C4-2B (cell line): Measurements from ENCODE around the gene AIP.

Experiments
- ZFX ChIP-seq: fragments of 450-650 bp; IDR thresholded peaks from 2 replicates; pipeline ENCODE4 v1.6.1; 2017
- TF ChIP-seq, protein P1 (sequence below): fragments of 450-650 bp; conservative IDR thresholded peaks from 2 replicates; pipeline ENCODE4 v1.5.1; 2017; ENCODE audit warnings: mild to moderate bottlenecking

- TF ChIP-seq, protein P1, sequence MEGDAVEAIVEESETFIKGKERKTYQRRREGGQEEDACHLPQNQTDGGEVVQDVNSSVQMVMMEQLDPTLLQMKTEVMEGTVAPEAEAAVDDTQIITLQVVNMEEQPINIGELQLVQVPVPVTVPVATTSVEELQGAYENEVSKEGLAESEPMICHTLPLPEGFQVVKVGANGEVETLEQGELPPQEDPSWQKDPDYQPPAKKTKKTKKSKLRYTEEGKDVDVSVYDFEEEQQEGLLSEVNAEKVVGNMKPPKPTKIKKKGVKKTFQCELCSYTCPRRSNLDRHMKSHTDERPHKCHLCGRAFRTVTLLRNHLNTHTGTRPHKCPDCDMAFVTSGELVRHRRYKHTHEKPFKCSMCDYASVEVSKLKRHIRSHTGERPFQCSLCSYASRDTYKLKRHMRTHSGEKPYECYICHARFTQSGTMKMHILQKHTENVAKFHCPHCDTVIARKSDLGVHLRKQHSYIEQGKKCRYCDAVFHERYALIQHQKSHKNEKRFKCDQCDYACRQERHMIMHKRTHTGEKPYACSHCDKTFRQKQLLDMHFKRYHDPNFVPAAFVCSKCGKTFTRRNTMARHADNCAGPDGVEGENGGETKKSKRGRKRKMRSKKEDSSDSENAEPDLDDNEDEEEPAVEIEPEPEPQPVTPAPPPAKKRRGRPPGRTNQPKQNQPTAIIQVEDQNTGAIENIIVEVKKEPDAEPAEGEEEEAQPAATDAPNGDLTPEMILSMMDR: no peak; the same call in 1 of the 2 replicates
- TF ChIP-seq ZFX: peak; percentile 81
Measured at GRCh38 chr11:67468759-67469507, 13.9 kb upstream of the AIP start, which contains the start of gene TMEM134.
